Caco-2 (cell line): ENCODE data around the gene NOTCH2. TPM values are rescaled to one million over a fixed set of nuclear protein-coding genes. Genes with fewer than 3 reads are reported as not detected.

Source experiments
- BruUV-seq: library from RNA; stranded (reverse); fragments of 400-500 nt; replicated peaks from 2 replicates; lab custom pipeline; 2021; lab: Mats Ljungman, UMichigan
- CTCF ChIA-PET: fragments of 300-600 bp; sonication (Branson Sonifier 250); formaldehyde crosslinking; loops from one replicate; lab custom pipeline; 2022; ENCODE audit warnings: antibody characterized with exemption; lab: Charles Lee
- POLR2A ChIA-PET: fragments of 300-600 bp; sonication (Branson Sonifier 250); formaldehyde crosslinking; loops from one replicate; lab custom pipeline; 2022; ENCODE audit warnings: antibody characterized with exemption; lab: Charles Lee
- DNase-seq, 2 experiments: peaks; one replicate each; pipeline versions ENCODE4 v3.0.0 to v3.0.0-alpha.2; 2020 to 2022
- H3K27me3 ChIP-seq: replicated peaks from 2 replicates; pipeline ENCODE4 v1.6.0; 2011; ENCODE audit warnings: low read length; ENCODE audit not compliant: control insufficient read depth, insufficient read depth
- H3K36me3 ChIP-seq: 2 replicates; pipeline ENCODE4 v1.5.1; 2011; ENCODE audit warnings: low read length; ENCODE audit not compliant: control insufficient read depth, insufficient read depth
- H3K4me1 ChIP-seq: fragments of 250-450 bp; sonication (Bioruptor Pico); 2 replicates; pipeline ENCODE4 v1.5.1; 2020; ENCODE audit warnings: mild to moderate bottlenecking
- H3K4me3 ChIP-seq: 2 replicates; pipeline ENCODE4 v1.5.1; 2011; ENCODE audit warnings: low read depth, mild to moderate bottlenecking, control low read depth, low read length
- H3K9me3 ChIP-seq: fragments of 250-450 bp; sonication (Bioruptor Pico); 2 replicates; pipeline ENCODE4 v1.5.1; 2020; ENCODE audit warnings: mild to moderate bottlenecking, moderate library complexity
- H3K27ac Mint-ChIP-seq: one replicate; pipeline ENCODE4 v1.8.0; 2022; ENCODE audit warnings: mixed read lengths; ENCODE audit not compliant: unreplicated experiment
- H3K27me3 Mint-ChIP-seq: one replicate; pipeline ENCODE4 v1.8.0; 2022; ENCODE audit warnings: mixed read lengths; ENCODE audit not compliant: insufficient read depth, unreplicated experiment
- H3K36me3 Mint-ChIP-seq: one replicate; pipeline ENCODE4 v1.8.0; 2022; ENCODE audit warnings: mild to moderate bottlenecking, mixed read lengths; ENCODE audit not compliant: insufficient read depth, unreplicated experiment
- H3K4me1 Mint-ChIP-seq: one replicate; pipeline ENCODE4 v1.8.0; 2022; ENCODE audit warnings: low read depth, mixed read lengths; ENCODE audit not compliant: unreplicated experiment
- H3K4me3 Mint-ChIP-seq: one replicate; pipeline ENCODE4 v1.8.0; 2022; ENCODE audit warnings: mild to moderate bottlenecking, moderate library complexity, mixed read lengths; ENCODE audit not compliant: unreplicated experiment
- H3K9me3 Mint-ChIP-seq: one replicate; pipeline ENCODE4 v1.8.0; 2022; ENCODE audit warnings: mixed read lengths; ENCODE audit not compliant: unreplicated experiment
- intact Hi-C: fragments of 100-400 bp; cut with micrococcal nuclease; formaldehyde crosslinking; loops from one replicate; pipeline ENCODE4 v1.10.0; 2022; ENCODE audit not compliant: unreplicated experiment
- total RNA-seq: library from RNA; stranded (reverse); gene quantifications from 2 replicates; pipeline ENCODE4 v1.2.3, GENCODE V29; 2022
- TF ChIP-seq, protein P1 (sequence below), 2 experiments: fragments of 200-600 bp in 1 of 2; IDR thresholded peaks; 1 replicate in 1 of 2; 2 replicates in 1 of 2; pipeline versions ENCODE4 v1.5.1 to v1.8.0; 2011 to 2022; ENCODE audit warnings: antibody characterized with exemption in 1 of 2, control low read depth in 1 of 2, inconsistent platforms in 1 of 2, low read depth in 1 of 2, low read length in 1 of 2, mild to moderate bottlenecking in 1 of 2, moderate library complexity in 1 of 2; ENCODE audit not compliant: insufficient read depth in 1 of 2, severe bottlenecking in 1 of 2, unreplicated experiment in 1 of 2

The NOTCH2 gene
- total RNA-seq, 1 experiment from 2014 or later = 41.1 TPM

DNA sequence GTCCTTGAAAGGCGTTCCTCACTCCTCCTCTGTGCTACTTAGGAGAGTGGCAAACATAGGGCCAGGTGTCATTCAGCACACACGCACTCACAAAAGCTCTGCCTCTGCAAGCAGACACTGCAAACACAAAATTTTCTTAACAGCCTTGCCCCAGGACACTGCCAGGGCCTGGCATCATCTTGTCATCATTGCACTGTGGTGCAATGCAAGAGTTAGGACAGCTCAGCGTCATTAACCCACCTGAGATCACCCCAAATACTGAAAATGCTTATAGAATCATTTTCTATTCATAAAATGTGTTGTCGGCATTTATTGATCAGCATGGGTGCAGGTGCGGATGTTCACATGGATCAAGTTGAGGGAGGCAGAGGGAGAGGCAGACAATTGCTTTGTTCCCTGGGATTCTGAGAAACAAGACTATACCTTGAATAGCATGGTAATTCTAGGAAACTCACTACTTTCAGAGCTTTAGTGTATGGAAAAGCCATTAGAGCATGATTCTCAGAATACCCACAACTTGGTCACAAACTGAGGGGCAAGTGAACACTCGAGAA, 176.1 kb downstream of the NOTCH2 start:
- no peaks in the 10 kb centered on the region for H3K27me3 Mint-ChIP-seq
- DNase-seq = no peak
- Histone ChIP-seq H3K9me3 (no peaks in the 10 kb centered on the region), H3K4me1 (no peaks in the 10 kb centered on the region), H3K27me3 (no peaks in the 10 kb centered on the region), H3K4me3 (no peak overlapping the region), H3K36me3 (no peaks in the 10 kb centered on the region)
- BruUV-seq = no TSS peak
- intact Hi-C loops = no loop called here
- H3K4me1 Mint-ChIP-seq = peaks cover 8% of the 10 kb centered on the region
- CTCF ChIA-PET = no interaction called here
- POLR2A ChIA-PET = no interaction called here
- no peak overlapping the region for H3K27ac Mint-ChIP-seq
- no peaks in the 10 kb centered on the region for H3K36me3 Mint-ChIP-seq
- TF ChIP-seq, protein P1, sequence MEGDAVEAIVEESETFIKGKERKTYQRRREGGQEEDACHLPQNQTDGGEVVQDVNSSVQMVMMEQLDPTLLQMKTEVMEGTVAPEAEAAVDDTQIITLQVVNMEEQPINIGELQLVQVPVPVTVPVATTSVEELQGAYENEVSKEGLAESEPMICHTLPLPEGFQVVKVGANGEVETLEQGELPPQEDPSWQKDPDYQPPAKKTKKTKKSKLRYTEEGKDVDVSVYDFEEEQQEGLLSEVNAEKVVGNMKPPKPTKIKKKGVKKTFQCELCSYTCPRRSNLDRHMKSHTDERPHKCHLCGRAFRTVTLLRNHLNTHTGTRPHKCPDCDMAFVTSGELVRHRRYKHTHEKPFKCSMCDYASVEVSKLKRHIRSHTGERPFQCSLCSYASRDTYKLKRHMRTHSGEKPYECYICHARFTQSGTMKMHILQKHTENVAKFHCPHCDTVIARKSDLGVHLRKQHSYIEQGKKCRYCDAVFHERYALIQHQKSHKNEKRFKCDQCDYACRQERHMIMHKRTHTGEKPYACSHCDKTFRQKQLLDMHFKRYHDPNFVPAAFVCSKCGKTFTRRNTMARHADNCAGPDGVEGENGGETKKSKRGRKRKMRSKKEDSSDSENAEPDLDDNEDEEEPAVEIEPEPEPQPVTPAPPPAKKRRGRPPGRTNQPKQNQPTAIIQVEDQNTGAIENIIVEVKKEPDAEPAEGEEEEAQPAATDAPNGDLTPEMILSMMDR (IDR thresholded peaks at IDR 0.05; ENCODE audit: insufficient read depth in 1 of 2, low read depth in 1 of 2, low read length in 1 of 2, severe bottlenecking in 1 of 2, unreplicated experiment in 1 of 2) = no peak
- no peak overlapping the region for H3K4me3 Mint-ChIP-seq
- H3K9me3 Mint-ChIP-seq = peaks cover 12% of the 10 kb centered on the region

DNA sequence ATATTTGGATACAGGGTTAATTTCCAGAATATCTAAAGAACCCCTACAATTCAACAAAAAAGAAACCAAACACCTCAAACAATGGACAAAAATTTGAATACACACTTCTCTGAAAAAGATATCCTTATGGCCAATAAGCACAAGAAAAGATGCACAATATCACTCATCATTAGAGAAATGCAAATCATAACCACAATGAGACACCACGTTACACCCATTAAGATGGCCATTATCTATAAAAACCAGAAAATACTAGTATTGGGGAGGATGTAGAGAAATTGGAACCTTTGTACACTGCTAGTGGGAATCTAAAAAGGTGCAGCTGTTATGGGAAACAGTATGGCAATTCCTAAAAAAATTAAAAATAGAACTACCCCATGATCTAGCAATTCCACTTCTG, 178.1 kb downstream of the NOTCH2 start:
- no peaks in the 10 kb centered on the region for H3K27me3 Mint-ChIP-seq
- H3K9me3 Mint-ChIP-seq = peaks cover 16% of the 10 kb centered on the region
- Histone ChIP-seq H3K27me3 (no peaks in the 10 kb centered on the region), H3K36me3 (no peaks in the 10 kb centered on the region), H3K9me3 (no peaks in the 10 kb centered on the region), H3K4me1 (no peaks in the 10 kb centered on the region), H3K4me3 (no peak overlapping the region)
- peaks cover 8% of the 10 kb centered on the region for H3K4me1 Mint-ChIP-seq
- DNase-seq = no peak
- no peak overlapping the region for H3K4me3 Mint-ChIP-seq
- CTCF ChIA-PET = no interaction called here
- BruUV-seq = no TSS peak
- no peak overlapping the region for H3K27ac Mint-ChIP-seq
- POLR2A ChIA-PET = no interaction called here
- intact Hi-C loops = no loop called here
- no peaks in the 10 kb centered on the region for H3K36me3 Mint-ChIP-seq
- TF ChIP-seq, protein P1 (IDR thresholded peaks at IDR 0.05; ENCODE audit: insufficient read depth in 1 of 2, low read depth in 1 of 2, low read length in 1 of 2, severe bottlenecking in 1 of 2, unreplicated experiment in 1 of 2) = no peak

DNA sequence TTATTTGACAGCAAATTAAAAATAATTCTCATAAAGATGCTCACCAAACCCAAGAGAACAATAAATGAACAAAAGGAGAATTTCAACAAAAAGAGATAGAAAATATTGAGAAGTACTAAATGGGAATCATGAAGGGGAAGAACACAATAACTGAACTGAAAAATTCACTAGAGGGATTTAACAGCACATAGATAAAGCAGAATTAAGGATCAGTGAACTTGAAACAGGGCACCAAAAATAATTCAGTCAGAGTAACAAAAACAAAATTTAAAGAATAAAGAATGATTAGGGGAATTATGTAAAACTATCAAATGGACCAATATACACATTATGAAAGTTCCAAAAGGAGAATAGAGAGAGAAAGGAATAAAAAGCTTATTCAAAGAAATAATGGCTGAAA, 181.0 kb downstream of the NOTCH2 start:
- H3K4me1 Mint-ChIP-seq = peaks cover 3% of the 10 kb centered on the region
- DNase-seq = no peak
- no peaks in the 10 kb centered on the region for H3K9me3 ChIP-seq
- no peaks in the 10 kb centered on the region for H3K27me3 Mint-ChIP-seq
- no peak overlapping the region for H3K4me3 Mint-ChIP-seq
- TF ChIP-seq, protein P1 (IDR thresholded peaks at IDR 0.05; ENCODE audit: insufficient read depth in 1 of 2, low read depth in 1 of 2, low read length in 1 of 2, severe bottlenecking in 1 of 2, unreplicated experiment in 1 of 2) = no peak
- no peaks in the 10 kb centered on the region for H3K36me3 Mint-ChIP-seq
- H3K27ac Mint-ChIP-seq = no peak overlapping the region
- no TSS peak for BruUV-seq
- no peak overlapping the region for H3K4me3 ChIP-seq
- H3K27me3 ChIP-seq = no peaks in the 10 kb centered on the region
- H3K36me3 ChIP-seq = no peaks in the 10 kb centered on the region
- peaks cover 16% of the 10 kb centered on the region for H3K9me3 Mint-ChIP-seq
- ChIA-PET CTCF (no interaction called here), POLR2A (no interaction called here)
- no peaks in the 10 kb centered on the region for H3K4me1 ChIP-seq
- intact Hi-C loops = no loop called here
